ENCODE measurements around the gene SORT1.

DNA sequence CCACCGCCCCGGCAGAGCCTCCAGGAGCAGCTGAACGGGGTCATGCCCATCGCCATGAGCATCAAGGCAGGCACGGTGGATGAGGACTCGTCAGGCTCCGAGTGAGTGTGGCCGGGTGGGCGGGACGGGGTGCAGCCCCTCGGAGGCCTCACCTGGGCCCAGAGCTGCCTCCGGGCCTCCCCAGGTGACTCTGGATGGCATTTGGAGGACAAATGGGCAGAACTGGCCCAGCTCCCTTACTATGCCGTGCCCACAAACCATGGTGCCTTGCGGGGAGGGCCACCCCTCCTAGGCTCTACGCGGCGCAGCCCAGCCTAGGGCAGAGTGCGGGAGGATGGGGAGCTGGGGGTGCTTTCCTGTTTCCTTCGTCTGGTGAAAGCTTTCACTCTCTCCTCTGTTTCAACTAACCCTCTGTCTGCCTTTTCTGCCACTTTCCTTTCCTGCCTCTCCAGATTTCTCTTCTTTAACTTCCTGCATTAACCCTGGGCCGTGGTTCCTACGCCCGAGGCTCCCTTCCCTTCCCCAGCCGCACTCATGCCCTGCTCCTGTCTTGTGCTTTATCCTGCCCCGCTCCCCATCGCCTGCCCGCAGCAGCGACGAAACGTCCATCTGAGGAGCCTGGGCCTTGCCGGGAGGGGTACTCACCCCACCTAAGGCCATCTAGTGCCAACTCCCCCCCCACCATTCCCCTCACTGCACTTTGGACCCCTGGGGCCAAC lies 124.0 kb downstream of the SORT1 start:
- TF ChIP-seq, protein P1, sequence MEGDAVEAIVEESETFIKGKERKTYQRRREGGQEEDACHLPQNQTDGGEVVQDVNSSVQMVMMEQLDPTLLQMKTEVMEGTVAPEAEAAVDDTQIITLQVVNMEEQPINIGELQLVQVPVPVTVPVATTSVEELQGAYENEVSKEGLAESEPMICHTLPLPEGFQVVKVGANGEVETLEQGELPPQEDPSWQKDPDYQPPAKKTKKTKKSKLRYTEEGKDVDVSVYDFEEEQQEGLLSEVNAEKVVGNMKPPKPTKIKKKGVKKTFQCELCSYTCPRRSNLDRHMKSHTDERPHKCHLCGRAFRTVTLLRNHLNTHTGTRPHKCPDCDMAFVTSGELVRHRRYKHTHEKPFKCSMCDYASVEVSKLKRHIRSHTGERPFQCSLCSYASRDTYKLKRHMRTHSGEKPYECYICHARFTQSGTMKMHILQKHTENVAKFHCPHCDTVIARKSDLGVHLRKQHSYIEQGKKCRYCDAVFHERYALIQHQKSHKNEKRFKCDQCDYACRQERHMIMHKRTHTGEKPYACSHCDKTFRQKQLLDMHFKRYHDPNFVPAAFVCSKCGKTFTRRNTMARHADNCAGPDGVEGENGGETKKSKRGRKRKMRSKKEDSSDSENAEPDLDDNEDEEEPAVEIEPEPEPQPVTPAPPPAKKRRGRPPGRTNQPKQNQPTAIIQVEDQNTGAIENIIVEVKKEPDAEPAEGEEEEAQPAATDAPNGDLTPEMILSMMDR (IDR thresholded peaks at IDR 0.05; ENCODE audit: low read depth, low read length, missing input control) = no peak
- TF ChIP-seq NR2F2 (IDR thresholded peaks at IDR 0.05) (no peak), GABPA (IDR thresholded peaks at IDR 0.05 in 1 of 2, conservative IDR thresholded peaks at IDR 0.05 in 1 of 2) (no peak), TAF1 (conservative IDR thresholded peaks at IDR 0.05) (no peak), SP1 (IDR thresholded peaks at IDR 0.05) (no peak), JUND (IDR thresholded peaks at IDR 0.05) (no peak), RAD21 (IDR thresholded peaks at IDR 0.05) (no peak), HNF4G (IDR thresholded peaks at IDR 0.05) (no peak), YY1 (IDR thresholded peaks at IDR 0.05) (no peak)
- TF ChIP-seq, protein P2, sequence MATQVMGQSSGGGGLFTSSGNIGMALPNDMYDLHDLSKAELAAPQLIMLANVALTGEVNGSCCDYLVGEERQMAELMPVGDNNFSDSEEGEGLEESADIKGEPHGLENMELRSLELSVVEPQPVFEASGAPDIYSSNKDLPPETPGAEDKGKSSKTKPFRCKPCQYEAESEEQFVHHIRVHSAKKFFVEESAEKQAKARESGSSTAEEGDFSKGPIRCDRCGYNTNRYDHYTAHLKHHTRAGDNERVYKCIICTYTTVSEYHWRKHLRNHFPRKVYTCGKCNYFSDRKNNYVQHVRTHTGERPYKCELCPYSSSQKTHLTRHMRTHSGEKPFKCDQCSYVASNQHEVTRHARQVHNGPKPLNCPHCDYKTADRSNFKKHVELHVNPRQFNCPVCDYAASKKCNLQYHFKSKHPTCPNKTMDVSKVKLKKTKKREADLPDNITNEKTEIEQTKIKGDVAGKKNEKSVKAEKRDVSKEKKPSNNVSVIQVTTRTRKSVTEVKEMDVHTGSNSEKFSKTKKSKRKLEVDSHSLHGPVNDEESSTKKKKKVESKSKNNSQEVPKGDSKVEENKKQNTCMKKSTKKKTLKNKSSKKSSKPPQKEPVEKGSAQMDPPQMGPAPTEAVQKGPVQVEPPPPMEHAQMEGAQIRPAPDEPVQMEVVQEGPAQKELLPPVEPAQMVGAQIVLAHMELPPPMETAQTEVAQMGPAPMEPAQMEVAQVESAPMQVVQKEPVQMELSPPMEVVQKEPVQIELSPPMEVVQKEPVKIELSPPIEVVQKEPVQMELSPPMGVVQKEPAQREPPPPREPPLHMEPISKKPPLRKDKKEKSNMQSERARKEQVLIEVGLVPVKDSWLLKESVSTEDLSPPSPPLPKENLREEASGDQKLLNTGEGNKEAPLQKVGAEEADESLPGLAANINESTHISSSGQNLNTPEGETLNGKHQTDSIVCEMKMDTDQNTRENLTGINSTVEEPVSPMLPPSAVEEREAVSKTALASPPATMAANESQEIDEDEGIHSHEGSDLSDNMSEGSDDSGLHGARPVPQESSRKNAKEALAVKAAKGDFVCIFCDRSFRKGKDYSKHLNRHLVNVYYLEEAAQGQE (IDR thresholded peaks at IDR 0.05) = no peak
- TF ChIP-seq, protein P3, sequence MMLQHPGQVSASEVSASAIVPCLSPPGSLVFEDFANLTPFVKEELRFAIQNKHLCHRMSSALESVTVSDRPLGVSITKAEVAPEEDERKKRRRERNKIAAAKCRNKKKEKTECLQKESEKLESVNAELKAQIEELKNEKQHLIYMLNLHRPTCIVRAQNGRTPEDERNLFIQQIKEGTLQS (IDR thresholded peaks at IDR 0.05) = no peak

All from liver (tissue), 3 donors.